A673 (cell line): Measurements from ENCODE around the gene GGA3. TPM values are rescaled to one million over a fixed set of nuclear protein-coding genes. Genes with fewer than 3 reads are reported as not detected.

Source experiments
- BruUV-seq: library from RNA; stranded (reverse); fragments of 400-500 nt; replicated peaks from 2 replicates; lab custom pipeline; 2021; lab: Mats Ljungman, UMichigan
- CTCF ChIA-PET: fragments of 300-600 bp; sonication (Branson Sonifier 250); formaldehyde crosslinking; loops from one replicate; lab custom pipeline; 2022; ENCODE audit warnings: antibody characterized with exemption; lab: Charles Lee
- POLR2A ChIA-PET: fragments of 300-600 bp; sonication (Branson Sonifier 250); formaldehyde crosslinking; loops from one replicate; lab custom pipeline; 2022; ENCODE audit warnings: antibody characterized with exemption; ENCODE audit not compliant: low non-redundant PET; lab: Charles Lee
- DNase-seq: peaks from one replicate; pipeline ENCODE4 v3.0.0-alpha.2; 2015; ENCODE audit warnings: low spot score
- H3K27ac ChIP-seq: fragments of 200-600 bp; sonication (generic); 2 replicates; pipeline ENCODE4 v1.5.1; 2016; ENCODE audit warnings: mixed run types, low read depth, mild to moderate bottlenecking, mixed read lengths, antibody characterized with exemption, low read length; ENCODE audit not compliant: poor library complexity, severe bottlenecking
- H3K27me3 ChIP-seq: fragments of 200-600 bp; sonication (generic); replicated peaks from 2 replicates; pipeline ENCODE4 v1.6.1; 2017; ENCODE audit warnings: mixed run types, low read depth, mild to moderate bottlenecking, mixed read lengths, antibody characterized with exemption, low read length; ENCODE audit not compliant: insufficient read depth, poor library complexity
- H3K36me3 ChIP-seq: fragments of 200-600 bp; sonication (generic); 2 replicates; pipeline ENCODE4 v1.6.1; 2016; ENCODE audit warnings: mixed run types, mild to moderate bottlenecking, mixed read lengths, antibody characterized with exemption, low read length; ENCODE audit not compliant: insufficient read depth, poor library complexity, severe bottlenecking
- H3K4me1 ChIP-seq: fragments of 200-600 bp; sonication (generic); 2 replicates; pipeline ENCODE4 v1.6.1; 2017; ENCODE audit warnings: mixed run types, mild to moderate bottlenecking, mixed read lengths, antibody characterized with exemption, low read length; ENCODE audit not compliant: insufficient read depth, poor library complexity, severe bottlenecking
- H3K4me3 ChIP-seq: fragments of 200-600 bp; sonication (generic); 2 replicates; pipeline ENCODE4 v1.5.1; 2016; ENCODE audit warnings: low read depth, mixed run types, mild to moderate bottlenecking, mixed read lengths, low read length; ENCODE audit not compliant: poor library complexity, severe bottlenecking
- H3K9me3 ChIP-seq: fragments of 200-600 bp; sonication (generic); 2 replicates; pipeline ENCODE4 v1.6.1; 2016; ENCODE audit warnings: mixed run types, low read depth, mild to moderate bottlenecking, mixed read lengths, antibody characterized with exemption, low read length; ENCODE audit not compliant: poor library complexity, severe bottlenecking
- EZH2 ChIP-seq: fragments of 200-600 bp; sonication (generic); IDR thresholded peaks from 2 replicates; pipeline ENCODE4 v1.6.1; 2017; ENCODE audit warnings: borderline replicate concordance, low read depth, mild to moderate bottlenecking, mixed read lengths, antibody characterized with exemption, low read length; ENCODE audit not compliant: poor library complexity, severe bottlenecking
- intact Hi-C: fragments of 100-400 bp; cut with micrococcal nuclease; formaldehyde crosslinking; loops from one replicate; pipeline ENCODE4 v1.10.0; 2022; ENCODE audit not compliant: unreplicated experiment
- total RNA-seq: library from RNA; stranded (reverse); gene quantifications from 2 replicates; pipeline ENCODE4 v1.2.3, GENCODE V29; 2021
- TF ChIP-seq, protein P1 (sequence below): fragments of 300-800, 200-600 bp; sonication (generic); conservative IDR thresholded peaks from 2 replicates; pipeline ENCODE4 v1.5.1; 2017; ENCODE audit warnings: low read depth, mild to moderate bottlenecking, antibody characterized with exemption, low read length, moderate library complexity, mixed read lengths

GGA3 gene
- total RNA-seq, 1 experiment from 2014 or later, result 52.7 TPM

DNA sequence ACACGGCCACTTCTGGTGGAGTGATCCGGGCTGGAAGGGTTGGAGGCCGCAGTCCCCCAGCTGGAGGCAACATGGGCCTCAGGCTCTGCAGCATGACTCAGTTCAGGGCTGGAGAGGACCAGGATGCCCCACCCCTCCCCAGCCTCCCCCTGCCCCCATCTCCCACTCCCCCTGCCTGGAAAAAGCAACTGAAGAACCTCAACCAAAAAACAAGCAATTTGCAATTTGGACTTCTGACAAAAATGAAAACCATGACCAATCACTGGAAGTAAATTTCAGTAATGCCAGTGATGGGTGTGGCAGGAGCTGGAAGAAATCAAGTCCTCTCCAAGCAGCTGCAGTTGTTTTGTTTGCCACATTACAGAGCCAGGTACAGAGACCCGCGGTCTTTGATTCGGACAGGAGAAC is 16.3 kb upstream of the GGA3 start:
- no peak for DNase-seq
- TF ChIP-seq EZH2, result no peak
- TF ChIP-seq, protein P1, sequence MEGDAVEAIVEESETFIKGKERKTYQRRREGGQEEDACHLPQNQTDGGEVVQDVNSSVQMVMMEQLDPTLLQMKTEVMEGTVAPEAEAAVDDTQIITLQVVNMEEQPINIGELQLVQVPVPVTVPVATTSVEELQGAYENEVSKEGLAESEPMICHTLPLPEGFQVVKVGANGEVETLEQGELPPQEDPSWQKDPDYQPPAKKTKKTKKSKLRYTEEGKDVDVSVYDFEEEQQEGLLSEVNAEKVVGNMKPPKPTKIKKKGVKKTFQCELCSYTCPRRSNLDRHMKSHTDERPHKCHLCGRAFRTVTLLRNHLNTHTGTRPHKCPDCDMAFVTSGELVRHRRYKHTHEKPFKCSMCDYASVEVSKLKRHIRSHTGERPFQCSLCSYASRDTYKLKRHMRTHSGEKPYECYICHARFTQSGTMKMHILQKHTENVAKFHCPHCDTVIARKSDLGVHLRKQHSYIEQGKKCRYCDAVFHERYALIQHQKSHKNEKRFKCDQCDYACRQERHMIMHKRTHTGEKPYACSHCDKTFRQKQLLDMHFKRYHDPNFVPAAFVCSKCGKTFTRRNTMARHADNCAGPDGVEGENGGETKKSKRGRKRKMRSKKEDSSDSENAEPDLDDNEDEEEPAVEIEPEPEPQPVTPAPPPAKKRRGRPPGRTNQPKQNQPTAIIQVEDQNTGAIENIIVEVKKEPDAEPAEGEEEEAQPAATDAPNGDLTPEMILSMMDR, result no peak
- no peak overlapping the region for H3K4me3 ChIP-seq
- peaks cover 4% of the 10 kb centered on the region for H3K36me3 ChIP-seq
- intact Hi-C loops, result no loop called here
- ChIA-PET CTCF (no interaction called here), POLR2A (interaction anchor here (0.6 kb wide), 2 partner anchors 59 to 201 kb away, joined by 3 read pairs; no protein-coding TSS in a partner anchor)
- H3K27me3 ChIP-seq, result no peaks in the 10 kb centered on the region
- no TSS peak for BruUV-seq
- H3K4me1 ChIP-seq, result no peaks in the 10 kb centered on the region
- no peak overlapping the region for H3K27ac ChIP-seq
- H3K9me3 ChIP-seq, result no peaks in the 10 kb centered on the region

DNA sequence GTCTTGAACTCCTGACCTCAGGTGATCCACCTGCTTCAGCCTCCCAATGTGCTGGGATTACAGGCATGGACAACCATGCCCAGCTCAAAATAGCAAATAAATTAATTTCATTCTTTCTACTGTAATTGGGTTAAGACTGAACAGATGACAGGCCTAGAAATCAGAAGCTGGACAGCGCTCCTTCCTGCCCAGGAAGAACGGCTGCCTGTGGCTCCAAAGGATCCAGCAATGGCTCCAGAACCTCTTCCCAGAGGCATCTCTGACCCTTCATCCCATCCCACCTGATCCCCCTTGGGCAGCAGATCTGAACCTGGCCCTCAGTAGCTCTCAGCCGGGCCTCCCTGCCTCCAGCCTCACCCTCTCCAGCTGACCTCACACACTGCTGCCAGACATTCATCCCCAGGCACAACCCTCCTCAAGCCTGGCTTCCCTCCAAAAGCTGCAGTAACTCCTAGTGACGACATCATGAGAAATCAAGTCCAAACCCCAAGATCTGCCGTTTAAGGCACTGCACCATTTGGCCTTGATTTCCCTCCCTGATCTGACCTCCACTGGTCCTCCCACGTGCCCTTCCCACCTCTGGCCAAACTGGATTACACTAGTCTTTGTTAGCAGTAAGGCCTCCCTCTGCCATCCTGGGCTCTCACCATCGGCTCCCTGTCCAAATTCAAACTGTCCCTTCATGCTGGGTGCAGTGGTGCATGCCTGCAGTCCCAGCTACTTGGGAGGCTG is 12.7 kb upstream of the GGA3 start:
- ChIA-PET POLR2A (no interaction called here), CTCF (no interaction called here)
- Histone ChIP-seq H3K36me3 (peaks cover 4% of the 10 kb centered on the region), H3K27me3 (no peaks in the 10 kb centered on the region), H3K9me3 (no peaks in the 10 kb centered on the region), H3K4me3 (no peak overlapping the region), H3K27ac (no peak overlapping the region), H3K4me1 (peaks cover 9% of the 10 kb centered on the region)
- TF ChIP-seq, protein P1, result no peak
- TF ChIP-seq EZH2, result no peak
- DNase-seq, result no peak
- intact Hi-C loops, result no loop called here
- BruUV-seq, result no TSS peak

DNA sequence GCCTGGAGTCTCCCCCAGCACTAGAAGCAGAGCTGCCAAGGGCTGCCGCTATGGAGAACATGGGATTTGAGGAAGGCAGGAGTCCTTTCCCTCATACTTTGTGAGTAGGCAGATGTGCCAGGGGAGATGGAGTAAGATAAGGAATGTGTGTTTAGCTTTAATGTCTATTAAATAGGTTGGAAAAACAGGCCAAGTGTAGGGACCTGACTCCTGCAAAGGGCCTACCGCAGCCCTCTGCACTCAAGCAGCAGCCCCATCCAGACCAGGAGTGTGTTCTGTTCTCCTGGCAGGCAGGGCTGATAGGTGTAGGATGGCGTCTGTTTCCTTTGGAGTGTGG is 11.4 kb upstream of the GGA3 start:
- peaks cover 4% of the 10 kb centered on the region for H3K36me3 ChIP-seq
- no peak overlapping the region for H3K4me3 ChIP-seq
- H3K9me3 ChIP-seq, result no peaks in the 10 kb centered on the region
- BruUV-seq, result no TSS peak
- peaks cover 9% of the 10 kb centered on the region for H3K4me1 ChIP-seq
- no peaks in the 10 kb centered on the region for H3K27me3 ChIP-seq
- intact Hi-C loops, result no loop called here
- no peak for DNase-seq
- ChIA-PET CTCF (no interaction called here), POLR2A (no interaction called here)
- TF ChIP-seq, protein P1, result no peak
- TF ChIP-seq EZH2, result no peak
- no peak overlapping the region for H3K27ac ChIP-seq
